HG03520 (cell line): Measurements from ENCODE around the gene TENM3.

Source experiments
- ATAC-seq: cut with Tn5 transposase; IDR thresholded peaks from one replicate; pipeline ENCODE4 v1.9.1; 2021; ENCODE audit warnings: mild to moderate bottlenecking, moderate library complexity; ENCODE audit not compliant: unreplicated experiment

Gene TENM3

GRCh38 chr4:182549356-182549755 lies 306.2 kb downstream of the TENM3 start:
- no peak for ATAC-seq

DNA sequence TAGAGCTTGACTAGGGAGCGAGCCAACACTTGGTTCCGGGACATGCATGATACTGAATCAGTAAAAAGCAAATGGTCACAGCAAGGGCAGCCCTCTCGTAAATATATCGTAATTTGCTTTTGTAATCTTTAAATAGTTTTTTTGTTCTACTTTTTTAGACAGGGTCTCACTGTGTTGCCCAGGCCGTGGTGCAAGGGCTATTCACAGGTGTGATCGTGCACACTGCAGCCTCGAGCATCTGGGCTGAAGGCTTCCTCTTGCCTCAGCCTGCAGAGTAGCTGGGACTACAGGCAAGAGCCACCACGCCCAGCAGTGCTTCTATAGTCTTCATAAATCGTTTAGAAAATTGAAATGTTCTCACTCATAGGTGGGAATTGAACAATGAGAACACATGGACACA lies 309.7 kb downstream of the TENM3 start:
- ATAC-seq, result no peak

GRCh38 chr4:182553653-182554052 lies 310.5 kb downstream of the TENM3 start:
- ATAC-seq, result no peak

DNA sequence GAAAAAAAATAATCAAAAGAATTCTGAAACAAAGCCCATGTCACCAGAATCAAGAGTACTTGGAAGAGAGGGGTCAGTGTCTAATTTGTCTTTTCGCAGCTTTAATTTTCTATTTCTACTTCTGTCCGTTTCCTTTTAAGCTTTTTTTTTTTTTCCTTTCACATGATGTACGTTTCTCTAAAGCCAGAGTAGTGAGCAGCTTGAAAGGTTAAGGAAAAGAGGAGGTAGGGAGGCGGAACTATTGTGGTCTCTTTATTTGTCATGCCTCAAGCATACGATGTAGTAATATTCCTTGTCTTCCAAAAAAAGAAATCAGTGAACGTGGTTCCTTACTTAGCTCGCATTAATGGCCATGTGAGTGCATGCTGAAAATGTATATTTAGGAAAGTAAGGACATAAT lies 311.5 kb downstream of the TENM3 start:
- no peak for ATAC-seq

DNA sequence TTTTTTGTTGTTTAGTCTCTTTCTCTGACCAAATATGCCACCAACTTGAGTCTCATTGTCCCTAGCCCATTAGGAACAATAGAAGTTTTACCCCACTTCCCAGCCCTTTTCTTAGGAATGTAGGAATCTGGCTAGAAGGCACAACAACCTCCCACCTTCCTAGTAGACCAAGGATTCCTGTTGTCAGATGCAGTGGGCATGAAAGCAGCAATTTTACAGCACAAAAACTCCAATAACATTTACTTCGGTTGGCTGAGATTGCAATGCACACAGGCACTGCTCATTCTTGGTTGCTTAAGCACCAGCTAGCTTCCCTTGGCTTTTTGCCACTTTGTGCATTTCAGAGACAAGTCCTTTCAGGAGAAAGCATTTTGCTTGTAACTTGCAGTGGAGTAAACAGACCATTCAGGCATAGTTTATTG lies 312.8 kb downstream of the TENM3 start:
- ATAC-seq, result no peak

- ATAC-seq, result no peak
These were observed 313.4 kb downstream of the TENM3 start for GRCh38 chr4:182556580-182556979.

DNA sequence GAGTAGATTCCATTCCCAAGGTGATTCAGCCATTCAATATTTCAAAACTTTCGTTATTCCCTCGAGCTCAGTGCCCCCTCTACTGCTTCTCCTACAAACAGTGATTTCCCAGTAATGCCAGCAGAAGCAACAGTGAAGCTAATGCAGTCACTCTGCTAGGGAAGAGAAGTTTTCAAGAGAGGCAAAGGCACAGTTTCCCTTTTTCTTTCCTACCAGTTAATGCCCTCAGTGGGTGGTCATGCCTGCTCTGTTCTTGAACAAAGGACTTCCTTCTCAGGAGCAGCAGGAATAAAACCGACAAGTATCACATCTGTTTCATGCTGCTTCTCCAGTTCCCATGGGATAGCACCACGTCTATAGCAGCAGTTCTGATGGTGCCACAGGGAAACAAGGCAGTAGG lies 317.2 kb downstream of the TENM3 start:
- no peak for ATAC-seq

GRCh38 chr4:182562350-182562749 lies 319.1 kb downstream of the TENM3 start:
- ATAC-seq, result no peak

GRCh38 chr4:182564724-182565369 lies 321.6 kb downstream of the TENM3 start:
- no peak for ATAC-seq

DNA sequence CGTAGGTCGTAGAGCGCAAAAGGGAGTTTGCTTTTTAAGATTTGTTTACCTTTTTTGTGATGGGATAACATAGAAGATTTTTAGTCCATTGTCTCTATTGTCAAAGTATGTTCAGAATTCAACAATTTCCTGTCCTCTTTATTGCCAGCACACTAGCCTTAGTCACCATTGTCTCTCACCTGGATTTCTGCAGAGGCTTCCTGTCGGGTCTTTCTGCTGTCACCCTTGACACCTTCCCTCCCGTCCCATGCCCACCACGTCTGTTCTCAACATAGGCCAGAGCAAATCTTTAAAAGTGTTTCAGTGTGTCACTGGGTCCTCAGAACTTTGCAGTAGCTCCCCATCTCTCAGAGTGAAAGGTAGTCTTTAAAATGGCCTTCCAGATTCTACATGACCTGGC lies 323.9 kb downstream of the TENM3 start:
- ATAC-seq, result no peak

DNA sequence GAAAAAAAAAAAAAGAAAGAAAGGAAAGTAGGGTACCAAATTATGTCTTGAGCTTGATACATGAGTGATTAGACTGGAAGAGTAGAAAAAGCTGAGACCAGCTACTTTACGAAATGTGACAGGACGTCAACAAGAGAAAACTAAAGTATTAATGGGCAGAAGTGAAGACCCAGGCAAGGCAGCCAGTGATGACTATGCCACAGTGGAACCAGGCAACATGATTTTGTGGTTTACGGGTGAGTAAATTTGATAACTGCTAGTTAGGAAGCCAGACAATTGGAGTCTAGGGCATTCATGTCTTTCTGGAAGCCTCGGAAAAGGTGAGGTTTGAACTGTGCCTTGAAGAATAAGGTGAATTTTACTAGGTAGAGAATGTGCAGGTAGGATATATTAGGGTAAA lies 326.4 kb downstream of the TENM3 start:
- no peak for ATAC-seq

DNA sequence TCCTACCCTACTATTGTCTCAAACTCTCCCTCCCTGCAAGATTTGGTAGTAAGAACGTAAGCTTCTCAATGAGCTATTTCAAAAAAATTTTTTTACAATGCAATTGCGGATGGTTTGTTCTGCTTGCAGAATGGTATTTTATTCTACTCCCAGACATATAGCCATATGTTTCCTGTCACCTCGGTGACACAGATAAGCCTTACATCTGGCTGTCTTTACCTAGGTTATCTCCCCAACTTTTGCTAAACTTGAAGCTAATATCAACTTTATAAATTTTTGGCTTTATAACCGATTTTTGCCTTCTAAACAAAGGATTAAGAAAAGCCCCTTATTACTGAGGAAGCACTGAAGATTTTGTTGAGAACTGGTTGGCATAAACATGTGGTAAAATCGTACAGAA lies 331.5 kb downstream of the TENM3 start:
- no peak for ATAC-seq

DNA sequence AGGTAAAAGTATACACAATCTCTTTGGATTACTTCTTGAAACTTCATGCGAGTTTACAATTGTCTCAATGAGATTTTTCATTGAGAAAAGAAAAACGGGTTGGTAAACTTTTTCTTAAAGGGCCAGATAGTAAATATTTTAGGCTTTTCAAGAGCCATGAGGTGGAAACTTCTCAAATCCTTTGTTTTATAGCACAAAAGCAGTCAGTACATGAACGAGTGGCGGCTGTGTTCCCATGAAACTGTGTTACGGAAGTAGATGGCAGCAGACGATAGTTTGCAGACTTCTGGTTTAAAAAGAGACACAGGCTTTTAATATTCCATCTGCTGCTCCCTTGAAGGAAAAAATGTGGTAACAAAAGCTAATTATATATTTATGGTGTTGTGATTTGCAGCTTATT lies 332.0 kb downstream of the TENM3 start:
- ATAC-seq, result no peak

DNA sequence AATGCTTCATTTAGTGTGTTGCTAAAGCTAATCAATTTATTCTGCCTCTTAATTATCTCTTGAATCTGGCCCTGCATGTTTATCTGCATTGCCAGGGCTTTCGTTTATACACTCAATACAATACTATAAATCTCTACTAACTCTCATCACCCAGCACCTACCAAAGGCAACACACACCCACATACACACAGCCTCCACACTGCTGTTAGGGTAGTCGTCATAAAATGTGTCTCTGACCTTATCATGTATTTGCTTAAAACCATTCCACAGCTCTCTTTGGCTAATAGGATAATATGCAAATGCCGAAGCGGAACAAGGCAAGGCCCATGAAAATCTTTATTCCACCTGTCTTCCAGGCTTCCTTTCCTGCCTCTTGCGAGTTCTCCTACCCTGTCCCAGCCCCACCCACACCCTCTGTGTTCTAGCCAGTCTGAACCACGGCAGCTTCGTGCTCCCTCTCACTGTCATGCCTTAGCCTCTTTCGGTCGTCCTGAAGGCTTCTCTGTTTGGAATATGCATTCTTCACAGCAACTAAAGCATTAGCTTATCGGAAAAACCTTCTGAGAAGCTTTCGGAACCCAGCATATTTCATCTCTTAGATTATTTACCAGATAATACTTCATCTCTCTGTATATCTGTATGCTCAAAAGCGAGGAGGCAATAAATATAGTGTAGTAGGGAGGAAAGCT lies 333.5 kb downstream of the TENM3 start:
- ATAC-seq, result no peak

DNA sequence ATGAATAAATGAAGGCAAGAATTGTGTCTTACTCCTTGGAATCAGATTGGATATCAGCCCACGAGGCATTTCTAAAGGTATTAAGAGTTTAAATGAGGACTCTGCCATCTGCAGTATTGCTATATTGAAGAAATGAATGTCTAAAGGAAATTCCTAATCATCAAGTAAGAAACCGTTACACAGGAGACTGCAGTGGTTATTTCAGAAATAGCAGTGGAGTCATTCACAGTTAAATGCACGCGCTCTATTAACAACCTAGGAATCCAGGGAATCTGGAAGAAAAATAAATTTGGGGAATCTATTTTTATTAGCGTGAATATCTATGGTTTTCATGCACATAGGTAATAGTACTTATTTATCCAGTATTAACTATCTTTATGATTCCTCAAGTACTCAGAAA lies 334.2 kb downstream of the TENM3 start:
- ATAC-seq, result no peak

GRCh38 chr4:182578402-182578801 lies 335.2 kb downstream of the TENM3 start:
- no peak for ATAC-seq

DNA sequence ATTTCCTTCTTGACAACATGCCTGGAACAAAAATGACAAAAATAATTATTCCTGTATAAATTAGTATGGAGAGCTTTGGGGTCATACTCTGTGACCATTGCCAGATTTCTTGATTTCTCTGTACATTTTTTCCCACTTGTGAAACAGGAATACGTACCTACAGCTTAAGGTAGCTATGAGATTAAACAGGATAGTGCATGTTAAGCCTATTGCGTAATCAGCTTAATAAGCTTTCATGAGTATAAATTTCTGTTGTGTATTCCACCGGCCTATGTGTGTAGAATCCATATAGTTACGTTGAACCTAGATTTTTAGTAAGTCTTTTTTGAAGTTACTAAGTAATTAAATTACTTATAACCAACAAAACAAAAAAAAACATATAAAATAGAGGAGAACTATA lies 339.0 kb downstream of the TENM3 start:
- no peak for ATAC-seq

- no peak for ATAC-seq
These were observed 340.7 kb downstream of the TENM3 start for GRCh38 chr4:182583703-182584415.

GRCh38 chr4:182585321-182585720 lies 342.1 kb downstream of the TENM3 start:
- ATAC-seq, result no peak

GRCh38 chr4:182589100-182589499 lies 345.9 kb downstream of the TENM3 start:
- no peak for ATAC-seq

DNA sequence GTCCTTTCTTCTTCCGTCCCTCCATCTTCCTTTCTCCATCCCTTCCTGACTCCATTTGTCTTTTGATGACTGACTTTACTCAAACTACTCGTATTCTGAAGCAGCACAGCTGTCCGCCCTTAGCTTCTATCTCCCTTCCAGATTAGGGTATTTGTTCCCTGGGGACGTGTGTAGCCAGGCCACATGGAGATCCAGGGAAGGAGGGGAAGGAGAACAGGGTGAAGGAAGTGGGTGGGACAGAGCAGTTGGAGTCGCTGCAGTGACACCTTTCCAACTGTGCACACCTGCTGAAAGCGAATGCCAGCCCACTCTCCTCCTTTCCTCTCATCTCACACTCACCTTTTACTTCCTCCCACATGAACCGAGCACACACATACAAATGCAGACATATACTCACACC lies 350.2 kb downstream of the TENM3 start:
- ATAC-seq, result no peak

GRCh38 chr4:182593864-182594263 lies 350.7 kb downstream of the TENM3 start:
- ATAC-seq, result no peak
